ENCODE measurements around the gene PORCN.

DNA sequence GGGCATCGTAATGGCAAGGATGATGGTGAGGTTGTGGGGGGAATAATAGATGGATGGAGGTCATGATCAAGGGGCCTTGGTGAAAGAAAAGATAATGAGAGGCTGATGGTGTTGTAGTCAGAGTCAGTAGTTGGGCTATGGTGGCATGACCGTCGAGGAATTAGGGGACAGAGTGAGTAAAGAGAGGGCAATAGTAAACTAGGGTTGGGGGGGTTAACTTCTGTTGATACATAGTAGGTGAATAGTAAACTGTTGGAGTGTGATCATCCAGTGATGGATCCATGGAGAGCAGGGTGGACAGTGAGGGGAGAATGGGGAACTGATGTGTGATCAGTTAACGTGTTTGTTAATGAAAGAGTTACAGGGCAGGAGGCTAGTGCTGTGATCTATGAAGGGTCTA, 31.9 kb upstream of the PORCN start:
- TF ChIP-seq CTCF (IDR thresholded peaks at IDR 0.05 in 2 of 3, conservative IDR thresholded peaks at IDR 0.05 in 1 of 3; ENCODE audit: insufficient read depth in 2 of 3, low read depth in 1 of 3, low read length in 3 of 3) = no peak
- TF ChIP-seq KDM5B (IDR thresholded peaks at IDR 0.05; ENCODE audit: insufficient replicate concordance, low read depth, low read length) = no peak
- TF ChIP-seq NCOA2 (IDR thresholded peaks at IDR 0.05; ENCODE audit: partially characterized antibody in 2 of 2) = no peak
- TF ChIP-seq POLR2A (conservative IDR thresholded peaks at IDR 0.05) = no peak
- TF ChIP-seq PKNOX1 (IDR thresholded peaks at IDR 0.05) = no peak
- no peak for TF ChIP-seq JUND (IDR thresholded peaks at IDR 0.05; ENCODE audit: borderline replicate concordance, low read depth, low read length)
- no peak for TF ChIP-seq JUND (tag; IDR thresholded peaks at IDR 0.05; ENCODE audit: borderline replicate concordance, low read depth, low read length)
- TF ChIP-seq, protein P1, sequence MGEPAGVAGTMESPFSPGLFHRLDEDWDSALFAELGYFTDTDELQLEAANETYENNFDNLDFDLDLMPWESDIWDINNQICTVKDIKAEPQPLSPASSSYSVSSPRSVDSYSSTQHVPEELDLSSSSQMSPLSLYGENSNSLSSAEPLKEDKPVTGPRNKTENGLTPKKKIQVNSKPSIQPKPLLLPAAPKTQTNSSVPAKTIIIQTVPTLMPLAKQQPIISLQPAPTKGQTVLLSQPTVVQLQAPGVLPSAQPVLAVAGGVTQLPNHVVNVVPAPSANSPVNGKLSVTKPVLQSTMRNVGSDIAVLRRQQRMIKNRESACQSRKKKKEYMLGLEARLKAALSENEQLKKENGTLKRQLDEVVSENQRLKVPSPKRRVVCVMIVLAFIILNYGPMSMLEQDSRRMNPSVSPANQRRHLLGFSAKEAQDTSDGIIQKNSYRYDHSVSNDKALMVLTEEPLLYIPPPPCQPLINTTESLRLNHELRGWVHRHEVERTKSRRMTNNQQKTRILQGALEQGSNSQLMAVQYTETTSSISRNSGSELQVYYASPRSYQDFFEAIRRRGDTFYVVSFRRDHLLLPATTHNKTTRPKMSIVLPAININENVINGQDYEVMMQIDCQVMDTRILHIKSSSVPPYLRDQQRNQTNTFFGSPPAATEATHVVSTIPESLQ (CRISPR knock-in tag; IDR thresholded peaks at IDR 0.05) = no peak
- no peak for TF ChIP-seq ZNF785 (CRISPR knock-in tag; IDR thresholded peaks at IDR 0.05)
- no peak for TF ChIP-seq MTA2 (IDR thresholded peaks at IDR 0.05; ENCODE audit: low read depth)
